Loucy (cell line): Measurements from ENCODE around the gene CKMT1A.
"Not testable (repeated sequence)": the region's sequence is repeated elsewhere in the genome, so short reads cannot be mapped to it uniquely, and the experiment has no call there.

ENCODE experiments used
- H2AFZ ChIP-seq: fragments of 200-600 bp; sonication (generic); 2 replicates; pipeline ENCODE4 v1.6.0; 2016; ENCODE audit warnings: antibody characterized with exemption, mild to moderate bottlenecking, low read length, moderate library complexity
- H3F3A ChIP-seq: fragments of 200-600 bp; 2 replicates; pipeline ENCODE4 v1.6.0; 2016; ENCODE audit warnings: antibody characterized with exemption, low read depth, mild to moderate bottlenecking
- H3K27me3 ChIP-seq: fragments of 200-600 bp; sonication (generic); 2 replicates; pipeline ENCODE4 v1.6.1; 2014; ENCODE audit warnings: low read length, mild to moderate bottlenecking; ENCODE audit not compliant: insufficient read depth, poor library complexity, severe bottlenecking
- H3K36me3 ChIP-seq: fragments of 200-600 bp; sonication (generic); 2 replicates; pipeline ENCODE4 v1.6.1; 2016; ENCODE audit warnings: low read length; ENCODE audit not compliant: insufficient read depth
- H3K4me1 ChIP-seq: fragments of 200-600 bp; sonication (generic); 2 replicates; pipeline ENCODE4 v1.5.1; 2014; ENCODE audit warnings: low read length, mild to moderate bottlenecking; ENCODE audit not compliant: insufficient read depth, poor library complexity, severe bottlenecking
- H3K4me2 ChIP-seq: fragments of 200-600 bp; sonication (generic); 2 replicates; pipeline ENCODE4 v1.6.0; 2014; ENCODE audit warnings: antibody characterized with exemption, low read length, low read depth, mild to moderate bottlenecking; ENCODE audit not compliant: poor library complexity, severe bottlenecking
- H3K4me3 ChIP-seq: fragments of 200-600 bp; sonication (generic); 2 replicates; pipeline ENCODE4 v1.5.1; 2014; ENCODE audit warnings: low read length, mild to moderate bottlenecking, mixed read lengths; ENCODE audit not compliant: poor library complexity, severe bottlenecking
- H3K79me2 ChIP-seq: fragments of 200-600 bp; sonication (generic); 2 replicates; pipeline ENCODE4 v1.6.1; 2014; ENCODE audit warnings: low read length; ENCODE audit not compliant: insufficient read depth
- H3K9ac ChIP-seq: fragments of 200-600 bp; sonication (generic); 2 replicates; pipeline ENCODE4 v1.6.0; 2014; ENCODE audit warnings: mild to moderate bottlenecking, low read depth, low read length, moderate library complexity; ENCODE audit not compliant: poor library complexity, severe bottlenecking
- H3K9me2 ChIP-seq: fragments of 200-600 bp; sonication (generic); replicated peaks from 2 replicates; pipeline ENCODE4 v1.6.1; 2016; ENCODE audit warnings: low read depth, low read length, mixed read lengths
- H3K9me3 ChIP-seq: fragments of 200-600 bp; sonication (generic); 2 replicates; pipeline ENCODE4 v1.6.1; 2014; ENCODE audit warnings: mild to moderate bottlenecking, antibody characterized with exemption, low read length, low read depth; ENCODE audit not compliant: insufficient read depth
- H4K20me1 ChIP-seq: fragments of 200-600 bp; sonication (generic); 2 replicates; pipeline ENCODE4 v1.6.0; 2014; ENCODE audit warnings: antibody characterized with exemption, low read length, mild to moderate bottlenecking; ENCODE audit not compliant: insufficient read depth, poor library complexity, severe bottlenecking
- CTCF ChIP-seq: fragments of 200-600 bp; sonication (generic); conservative IDR thresholded peaks from 2 replicates; pipeline ENCODE4 v1.5.1; 2014; ENCODE audit warnings: mild to moderate bottlenecking, antibody characterized with exemption, low read length
- EZH2phosphoT487 ChIP-seq: fragments of 200-600 bp; IDR thresholded peaks from 2 replicates; pipeline ENCODE4 v1.6.1; 2018; ENCODE audit warnings: antibody characterized with exemption, mild to moderate bottlenecking, moderate library complexity, borderline replicate concordance

CKMT1A gene

GRCh38 chr15:43693148-43694022 lies at the start of gene CKMT1A:
Gene CKMT1A (plus strand): TSS chr15:43693859. CDS start chr15:43694051, 192 bp downstream.
- not testable (repeated sequence) for H3K4me2 ChIP-seq, H3F3A ChIP-seq, H3K9ac ChIP-seq, H3K36me3 ChIP-seq, H3K9me2 ChIP-seq, H3K4me1 ChIP-seq, H3K27me3 ChIP-seq, H4K20me1 ChIP-seq, H3K9me3 ChIP-seq, H3K4me3 ChIP-seq, H3K79me2 ChIP-seq, H2AFZ ChIP-seq

- Histone ChIP-seq H3K9me2 (no peaks in the 10 kb centered on the region), H3K4me3 (no peak within 1 kb of the TSS), H3K27me3 (no peaks in the 10 kb centered on the region), H3K79me2 (no peaks in the 10 kb centered on the region), H3K36me3 (peaks cover 9% of the 10 kb centered on the region; the same call in 1 of the 2 replicates), H3K4me2 (no peak within 1 kb of the TSS), H3F3A (no peaks in the 10 kb centered on the region), H4K20me1 (no peaks in the 10 kb centered on the region), H3K9ac (no peak within 1 kb of the TSS), H2AFZ (no peak within 1 kb of the TSS), H3K9me3 (no peaks in the 10 kb centered on the region), H3K4me1 (no peaks in the 10 kb centered on the region)
- TF ChIP-seq CTCF (no peak), EZH2phosphoT487 (no peak)
These were observed 44.8 kb upstream of the CKMT1A start, which contains the start of gene CATSPER2 for GRCh38 chr15:43648649-43649429. Gene CATSPER2 (minus strand): TSS chr15:43648844. CDS start chr15:43648061, 783 bp downstream.

- not testable (repeated sequence) for H3K9ac ChIP-seq, H3K4me2 ChIP-seq, H3K4me3 ChIP-seq, H3K36me3 ChIP-seq, H3K9me3 ChIP-seq, H3K79me2 ChIP-seq, H3K4me1 ChIP-seq, H3F3A ChIP-seq, H3K9me2 ChIP-seq, H4K20me1 ChIP-seq, H2AFZ ChIP-seq, H3K27me3 ChIP-seq
These were observed 44.2 kb upstream of the CKMT1A start for GRCh38 chr15:43649430-43649926.

GRCh38 chr15:43659727-43660126 lies 33.9 kb upstream of the CKMT1A start:
- not testable (repeated sequence) for H3K4me3 ChIP-seq, H3F3A ChIP-seq, H3K27me3 ChIP-seq, H3K9me3 ChIP-seq, H3K79me2 ChIP-seq, H3K9ac ChIP-seq, H3K4me2 ChIP-seq, H3K9me2 ChIP-seq, H4K20me1 ChIP-seq, H3K4me1 ChIP-seq, H2AFZ ChIP-seq, H3K36me3 ChIP-seq

GRCh38 chr15:43662293-43662692 lies 31.4 kb upstream of the CKMT1A start:
- not testable (repeated sequence) for H3K4me2 ChIP-seq, H3K27me3 ChIP-seq, H3K9me3 ChIP-seq, H3K79me2 ChIP-seq, H3F3A ChIP-seq, H4K20me1 ChIP-seq, H2AFZ ChIP-seq, H3K9ac ChIP-seq, H3K4me3 ChIP-seq, H3K4me1 ChIP-seq, H3K9me2 ChIP-seq, H3K36me3 ChIP-seq

- not testable (repeated sequence) for H3K27me3 ChIP-seq, H4K20me1 ChIP-seq
These were observed 30.3 kb upstream of the CKMT1A start for GRCh38 chr15:43663333-43663732.

More at GRCh38 chr15:43663333-43663732, 30.3 kb upstream of the CKMT1A start:
- not testable (repeated sequence) for H3K36me3 ChIP-seq, H2AFZ ChIP-seq, H3K4me1 ChIP-seq, H3K9me2 ChIP-seq, H3F3A ChIP-seq, H3K4me3 ChIP-seq, H3K9me3 ChIP-seq, H3K9ac ChIP-seq, H3K79me2 ChIP-seq, H3K4me2 ChIP-seq
